T-helper 1 cell treated with Interleukin-12 subunit alpha and Interleukin-12 subunit beta and Interleukin-4 antibody, amounts not matched to agents 30 μg/mL and 1 μg/mL, for 36 hours (primary cell): ENCODE results near the gene ROBO3.

Experiments
- H3K27ac Mint-ChIP-seq: one replicate; pipeline ENCODE4 v1.8.0; 2021; ENCODE audit warnings: mild to moderate bottlenecking, mixed read lengths
- H3K27me3 Mint-ChIP-seq: one replicate; pipeline ENCODE4 v1.8.0; 2021; ENCODE audit warnings: low read depth, mixed read lengths
- H3K36me3 Mint-ChIP-seq: one replicate; pipeline ENCODE4 v1.8.0; 2021; ENCODE audit warnings: low read depth, mixed read lengths
- H3K4me1 Mint-ChIP-seq: one replicate; pipeline ENCODE4 v1.8.0; 2021; ENCODE audit warnings: low read depth, mixed read lengths
- H3K4me3 Mint-ChIP-seq: one replicate; pipeline ENCODE4 v1.8.0; 2021; ENCODE audit warnings: mild to moderate bottlenecking, moderate library complexity, mixed read lengths
- H3K9me3 Mint-ChIP-seq: one replicate; pipeline ENCODE4 v1.8.0; 2021; ENCODE audit warnings: mixed read lengths

The ROBO3 gene

GRCh38 chr11:124922831-124923230 is 57.6 kb downstream of the ROBO3 start:
- H3K27me3 Mint-ChIP-seq: peaks cover 16% of the 10 kb centered on the region
- no peak overlapping the region for H3K4me3 Mint-ChIP-seq
- H3K4me1 Mint-ChIP-seq: peaks cover 3% of the 10 kb centered on the region
- no peak overlapping the region for H3K27ac Mint-ChIP-seq
- H3K9me3 Mint-ChIP-seq: no peaks in the 10 kb centered on the region
- H3K36me3 Mint-ChIP-seq: no peaks in the 10 kb centered on the region

- Mint-ChIP-seq H3K27ac (no peak overlapping the region), H3K36me3 (no peaks in the 10 kb centered on the region), H3K4me3 (no peak overlapping the region), H3K27me3 (peaks cover 14% of the 10 kb centered on the region), H3K4me1 (peaks cover 3% of the 10 kb centered on the region), H3K9me3 (no peaks in the 10 kb centered on the region)
Measured at GRCh38 chr11:124923296-124923695, 58.1 kb downstream of the ROBO3 start.

DNA sequence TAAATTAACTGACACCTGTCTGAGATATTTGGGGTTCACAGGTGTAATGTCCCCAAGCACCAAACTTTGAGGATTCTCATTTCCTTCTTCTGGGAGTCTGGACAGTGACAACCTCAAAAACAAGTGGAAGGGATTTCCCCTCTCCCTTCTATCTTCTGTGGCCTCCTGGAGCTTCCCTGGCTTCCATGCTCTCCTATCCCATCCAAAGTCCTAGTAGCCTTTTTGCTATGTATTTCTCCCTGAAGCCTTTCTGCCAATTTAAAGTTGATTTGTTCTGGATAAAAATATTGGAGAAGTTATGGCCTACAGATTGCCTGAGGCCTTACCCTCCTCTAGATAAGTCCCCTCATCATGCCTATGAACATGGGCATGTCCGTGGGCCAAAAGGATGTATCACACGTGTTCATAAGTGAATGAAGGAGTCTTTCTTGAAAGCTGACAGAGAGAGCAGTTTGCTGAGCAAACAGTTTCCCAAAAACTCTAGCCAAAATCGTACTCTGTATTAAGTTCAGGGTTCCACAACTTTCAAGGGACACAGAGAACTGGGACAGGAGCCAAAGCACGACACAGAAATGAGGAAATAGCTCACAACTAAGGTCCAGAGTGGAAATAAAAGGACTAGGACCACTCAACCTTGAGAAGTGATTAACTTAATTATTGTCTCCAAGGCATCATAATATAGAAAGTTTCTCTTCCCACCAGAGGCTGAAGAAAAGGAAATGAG is 63.9 kb downstream of the ROBO3 start:
- H3K9me3 Mint-ChIP-seq: no peaks in the 10 kb centered on the region
- H3K27me3 Mint-ChIP-seq: no peaks in the 10 kb centered on the region
- H3K4me3 Mint-ChIP-seq: no peak overlapping the region
- peaks cover 5% of the 10 kb centered on the region for H3K4me1 Mint-ChIP-seq
- no peak overlapping the region for H3K27ac Mint-ChIP-seq
- H3K36me3 Mint-ChIP-seq: no peaks in the 10 kb centered on the region

- no peaks in the 10 kb centered on the region for H3K9me3 Mint-ChIP-seq
- no peaks in the 10 kb centered on the region for H3K27me3 Mint-ChIP-seq
- no peaks in the 10 kb centered on the region for H3K36me3 Mint-ChIP-seq
- H3K4me3 Mint-ChIP-seq: no peak overlapping the region
- H3K27ac Mint-ChIP-seq: peak overlapping the region; percentile 16
- H3K4me1 Mint-ChIP-seq: peaks cover 5% of the 10 kb centered on the region
Measured at GRCh38 chr11:124930799-124931198, 65.6 kb downstream of the ROBO3 start.
